Activated CD4-positive, alpha-beta memory T cell treated with anti-CD3 and anti-CD28 coated beads, Interleukin-2, amount 10 ng/mL, durations not matched to agents 7 days and 5 days (primary cell): ENCODE measurements around the gene NNAT. TPM values are rescaled to one million over a fixed set of nuclear protein-coding genes. Genes with fewer than 3 reads are reported as not detected.

ENCODE experiments used
- total RNA-seq, 2 experiments: library from RNA; stranded (reverse); gene quantifications; one replicate each; pipeline ENCODE4 v1.2.3, GENCODE V29; 2021

Gene NNAT
- total RNA-seq, 2 experiments from 2014 or later, result not detected

Other genes with a start within 250 kb of the NNAT start
- gene MANBAL, start 231.6 kb upstream of the NNAT start, total RNA-seq, result 1 to 10 TPM; 9.0 to 9.7 TPM
- gene SRC, start 175.1 kb upstream of the NNAT start, total RNA-seq, result 1 to 10 TPM; 2.6 to 2.7 TPM
- 10 to 100 TPM; 37.7 to 39.4 TPM for gene BLCAP, start 6.6 kb downstream of the NNAT start, total RNA-seq
- 10 to 100 TPM; 64.3 to 64.6 TPM for gene CTNNBL1, start 172.8 kb downstream of the NNAT start, total RNA-seq